ENCODE data around the gene EGFR. TPM values are rescaled to one million over a fixed set of nuclear protein-coding genes. Genes with fewer than 3 reads are reported as not detected.
A peak's percentile ranks its signal among the peaks of the same experiment; 100 is the strongest.

EGFR gene
- polyA plus RNA-seq, 1 of the 3 experiments (the other 2 are of a cell fraction), result 37.6 TPM

GRCh38 chr7:55084307-55084706 is 65.5 kb downstream of the EGFR start (continued):
- TF ChIP-seq CTCF (IDR thresholded peaks at IDR 0.05), result no peak
- no peak for TF ChIP-seq GATA2 (CRISPR knock-in tag; IDR thresholded peaks at IDR 0.05)
- TF ChIP-seq NRF1 (IDR thresholded peaks at IDR 0.05; ENCODE audit: low read depth, low read length), result no peak
- TF ChIP-seq YY1 (IDR thresholded peaks at IDR 0.05; ENCODE audit: low read depth), result no peak
- TF ChIP-seq FOXJ3 (CRISPR knock-in tag; IDR thresholded peaks at IDR 0.05), result no peak
- no peak for TF ChIP-seq USF1 (IDR thresholded peaks at IDR 0.05; ENCODE audit: borderline replicate concordance, low read depth)
- no peak for TF ChIP-seq REST (IDR thresholded peaks at IDR 0.05; ENCODE audit: low read depth, low read length)
- TF ChIP-seq ELF1 (IDR thresholded peaks at IDR 0.05), result no peak

- Histone ChIP-seq H4K20me1 (ENCODE audit: insufficient read depth) (peaks cover 4% of the 10 kb centered on the region; the same call in 1 of the 2 replicates), H3K9me3 (no peaks in the 10 kb centered on the region), H3K4me2 (peak overlapping the region; percentile 88), H3K4me3 (ENCODE audit: low read depth in 2 of 2, low read length in 1 of 2) (peak overlapping the region; percentile 44 to 62; a peak in 3 of 4 replicates), H3K27me3 (ENCODE audit: insufficient read depth) (no peaks in the 10 kb centered on the region), H2AFZ (ENCODE audit: low read depth) (no peak overlapping the region), H3K79me2 (ENCODE audit: insufficient read depth) (peaks cover 84% of the 10 kb centered on the region), H3K9me2 (no peaks in the 10 kb centered on the region), H3K9ac (peak overlapping the region; percentile 77; the same call in 1 of the 2 replicates), H3K36me3 (replicated peaks in 1 of 2; ENCODE audit: control insufficient read depth in 1 of 2, insufficient read depth in 2 of 2, low read length in 1 of 2) (peaks cover 0 to 22% of the 10 kb centered on the region in 2 experiments), H3K27ac (ENCODE audit: low read depth in 2 of 2, low read length in 1 of 2) (peak overlapping the region; percentile 91 to 99), H3F3A (replicated peaks; ENCODE audit: insufficient read depth) (peaks cover 50% of the 10 kb centered on the region), H3K4me1 (ENCODE audit: control insufficient read depth in 1 of 2, insufficient read depth in 2 of 2, low read depth in 1 of 2, low read length in 1 of 2) (peaks cover 46 to 56% of the 10 kb centered on the region in 2 experiments)
- CTCF ChIA-PET, result interaction anchor here (0.9 to 4.5 kb wide), 5 partner anchors 12 to 169 kb away, joined by 3 to 35 read pairs (median 4); no protein-coding TSS in a partner anchor
- no peak for DNase-seq
- 79% methylated on average over 12 of the region's 12 CpGs for WGBS (ENCODE audit: low lambda C conversion rate)
- TF ChIP-seq YY1 (IDR thresholded peaks at IDR 0.05; ENCODE audit: low read depth) (no peak), POLR2AphosphoS5 (IDR thresholded peaks at IDR 0.05; ENCODE audit: low read depth, low read length) (peak; percentile 73; the same call in 1 of the 2 replicates)
- POLR2A ChIA-PET, result no interaction called here
Observed at GRCh38 chr7:55085511-55086412, 66.9 kb downstream of the EGFR start.

Measured in SK-N-SH (cell line).